ENCODE measurements around the gene PTPRN2.

GRCh38 chr7:157995815-157996214, 591.8 kb downstream of the PTPRN2 start:
- TF ChIP-seq, protein P1, sequence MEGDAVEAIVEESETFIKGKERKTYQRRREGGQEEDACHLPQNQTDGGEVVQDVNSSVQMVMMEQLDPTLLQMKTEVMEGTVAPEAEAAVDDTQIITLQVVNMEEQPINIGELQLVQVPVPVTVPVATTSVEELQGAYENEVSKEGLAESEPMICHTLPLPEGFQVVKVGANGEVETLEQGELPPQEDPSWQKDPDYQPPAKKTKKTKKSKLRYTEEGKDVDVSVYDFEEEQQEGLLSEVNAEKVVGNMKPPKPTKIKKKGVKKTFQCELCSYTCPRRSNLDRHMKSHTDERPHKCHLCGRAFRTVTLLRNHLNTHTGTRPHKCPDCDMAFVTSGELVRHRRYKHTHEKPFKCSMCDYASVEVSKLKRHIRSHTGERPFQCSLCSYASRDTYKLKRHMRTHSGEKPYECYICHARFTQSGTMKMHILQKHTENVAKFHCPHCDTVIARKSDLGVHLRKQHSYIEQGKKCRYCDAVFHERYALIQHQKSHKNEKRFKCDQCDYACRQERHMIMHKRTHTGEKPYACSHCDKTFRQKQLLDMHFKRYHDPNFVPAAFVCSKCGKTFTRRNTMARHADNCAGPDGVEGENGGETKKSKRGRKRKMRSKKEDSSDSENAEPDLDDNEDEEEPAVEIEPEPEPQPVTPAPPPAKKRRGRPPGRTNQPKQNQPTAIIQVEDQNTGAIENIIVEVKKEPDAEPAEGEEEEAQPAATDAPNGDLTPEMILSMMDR (conservative IDR thresholded peaks at IDR 0.05; ENCODE audit: low read length): no peak
- TF ChIP-seq EZH2phosphoT487 (IDR thresholded peaks at IDR 0.05; ENCODE audit: borderline replicate concordance, low read depth, low read length): no peak

All from OCI-LY7 (cell line).